Skin epidermis (tissue), 12 donors: ENCODE results near the gene WDR7.

Experiments used
- H3K27ac ChIP-seq, 21 experiments: fragments of 200-600 bp; sonication (generic) in 11 of 21; one replicate each; pipeline ENCODE4 v1.5.0; 2020; ENCODE audit warnings: mild to moderate bottlenecking in 3 of 21, inconsistent platforms in 2 of 21, moderate library complexity in 2 of 21
- H3K4me3 ChIP-seq, 7 experiments: fragments of 200-600 bp; sonication (generic) in 2 of 7; one replicate each; pipeline ENCODE4 v1.5.0; 2020; ENCODE audit warnings: inconsistent platforms in 2 of 7, mild to moderate bottlenecking in 2 of 7, moderate library complexity in 1 of 7

WDR7 gene

GRCh38 chr18:57008001-57008686 is 357.0 kb downstream of the WDR7 start:
- no peak overlapping the region for H3K4me3 ChIP-seq

GRCh38 chr18:57009844-57010243 is 358.7 kb downstream of the WDR7 start:
- H3K4me3 ChIP-seq, result no peak overlapping the region
- H3K27ac ChIP-seq, result no peak overlapping the region

More at GRCh38 chr18:57008001-57008686, 357.0 kb downstream of the WDR7 start:
- H3K27ac ChIP-seq, result no peak overlapping the region

DNA sequence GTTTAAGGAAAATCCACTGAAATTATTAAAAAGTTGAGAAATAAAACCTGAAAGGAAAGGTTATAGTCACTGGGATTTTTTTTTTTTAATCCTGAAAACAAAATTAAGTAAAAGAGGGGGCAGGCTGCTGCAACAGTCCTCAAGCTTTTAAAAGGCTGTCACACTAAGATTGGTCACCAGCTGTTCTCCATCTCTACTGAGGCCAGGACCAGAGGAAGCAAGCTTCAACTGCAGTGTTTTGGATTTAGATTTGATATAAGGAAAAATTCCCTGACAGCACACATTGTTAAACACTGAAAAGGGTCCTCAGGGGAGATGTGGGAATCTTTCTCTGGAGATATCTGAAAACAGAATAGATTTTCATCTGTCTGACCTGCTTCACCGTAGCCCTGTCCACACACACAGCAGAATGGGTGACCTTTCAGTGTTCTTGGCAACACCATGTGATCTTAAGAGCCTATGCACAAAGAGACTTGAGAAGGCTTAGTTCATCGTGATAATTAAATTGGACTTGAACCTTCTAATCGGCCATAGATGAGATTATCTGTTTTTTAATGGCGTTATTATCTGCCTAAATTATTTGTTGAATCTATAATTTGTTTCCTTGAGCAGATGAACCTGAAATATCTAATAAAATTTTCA is 363.7 kb downstream of the WDR7 start:
- no peak overlapping the region for H3K27ac ChIP-seq
- no peak overlapping the region for H3K4me3 ChIP-seq

- H3K4me3 ChIP-seq, result no peak overlapping the region
Observed at GRCh38 chr18:57015451-57015850, 364.3 kb downstream of the WDR7 start.

DNA sequence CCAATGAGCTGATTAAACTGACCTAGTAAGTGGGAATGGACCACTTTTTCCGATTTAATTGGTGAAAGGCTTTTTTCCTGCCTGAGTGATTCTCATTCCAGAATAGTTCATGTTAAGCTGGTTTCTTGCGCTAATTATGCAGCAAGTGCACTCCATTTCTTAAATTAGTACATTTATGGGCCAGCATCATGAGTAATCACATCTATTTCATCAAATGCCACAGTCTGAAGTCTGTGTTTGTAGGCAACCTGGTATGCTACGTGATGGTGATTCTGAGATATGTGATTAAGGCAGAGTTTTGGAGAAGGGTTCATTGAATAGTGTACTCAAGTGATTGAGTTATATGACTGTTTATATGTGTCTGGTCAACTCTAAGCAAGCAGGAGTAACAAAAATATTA is 367.7 kb downstream of the WDR7 start:
- H3K4me3 ChIP-seq, result no peak overlapping the region
- no peak overlapping the region for H3K27ac ChIP-seq

More at GRCh38 chr18:57015451-57015850, 364.3 kb downstream of the WDR7 start:
- no peak overlapping the region for H3K27ac ChIP-seq

DNA sequence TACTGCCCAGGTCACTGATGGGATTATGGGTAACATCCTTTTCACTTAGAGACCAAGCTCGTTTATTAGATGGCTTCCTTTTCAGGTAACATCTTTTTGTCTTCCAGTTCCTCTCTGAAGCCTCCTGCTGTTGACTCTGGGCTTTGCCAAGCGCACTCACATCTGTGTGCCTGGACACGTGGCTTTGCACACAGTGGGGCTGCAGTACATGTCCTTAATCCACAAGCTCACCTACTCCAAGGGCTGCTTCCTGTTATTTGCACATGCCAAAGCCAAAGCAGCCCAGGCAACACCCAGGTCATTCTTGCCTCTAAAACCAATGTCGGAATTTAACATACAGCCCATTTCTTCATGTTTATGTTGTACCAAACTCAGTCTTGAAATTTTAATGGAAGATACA is 371.6 kb downstream of the WDR7 start:
- Histone ChIP-seq H3K27ac (no peak overlapping the region), H3K4me3 (no peak overlapping the region)

GRCh38 chr18:57023275-57023882 is 372.2 kb downstream of the WDR7 start:
- Histone ChIP-seq H3K27ac (no peak overlapping the region), H3K4me3 (no peak overlapping the region)

DNA sequence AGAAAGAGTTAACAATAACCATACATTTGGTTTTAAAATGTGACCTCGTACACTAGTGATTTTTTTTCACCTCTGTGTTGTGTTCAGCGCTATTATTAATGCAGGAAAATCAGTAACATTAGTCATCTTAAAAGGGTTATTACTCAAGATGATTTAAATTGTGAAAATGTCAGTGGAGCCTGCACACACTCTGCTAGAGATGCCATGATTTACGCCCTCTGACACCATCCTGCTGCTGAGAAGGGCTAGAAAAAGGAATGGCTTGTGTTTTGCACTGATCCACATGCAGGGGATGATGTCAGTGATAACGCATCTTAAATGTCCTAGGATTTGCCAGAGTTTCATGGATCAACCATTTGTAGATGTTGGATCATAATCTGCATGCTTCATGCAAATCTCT is 374.4 kb downstream of the WDR7 start:
- H3K27ac ChIP-seq, result no peak overlapping the region
- no peak overlapping the region for H3K4me3 ChIP-seq

- Histone ChIP-seq H3K27ac (no peak overlapping the region), H3K4me3 (no peak overlapping the region)
Observed at GRCh38 chr18:57026316-57026715, 375.2 kb downstream of the WDR7 start.

- no peak overlapping the region for H3K27ac ChIP-seq
- H3K4me3 ChIP-seq, result no peak overlapping the region
Observed at GRCh38 chr18:57027190-57027708, 376.1 kb downstream of the WDR7 start.

DNA sequence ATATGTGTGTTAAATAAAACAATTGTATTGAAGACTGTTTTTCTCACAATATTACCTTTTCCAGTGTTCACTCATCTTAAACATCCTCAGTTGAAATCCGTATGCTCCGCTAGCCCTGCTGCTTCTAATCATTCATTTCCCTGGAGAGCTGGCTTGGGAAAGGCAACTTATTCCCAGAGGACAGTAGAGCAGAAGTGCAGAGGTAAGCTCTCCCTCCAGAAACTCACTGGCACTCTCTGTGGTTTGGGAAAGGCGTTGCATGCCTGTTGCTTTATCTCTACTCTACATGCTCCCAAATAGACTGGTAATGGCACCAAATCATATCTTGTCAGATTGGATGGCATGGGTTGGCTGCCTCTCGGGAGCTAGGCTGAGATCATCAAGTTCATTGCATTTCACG is 378.6 kb downstream of the WDR7 start:
- Histone ChIP-seq H3K27ac (no peak overlapping the region), H3K4me3 (no peak overlapping the region)

DNA sequence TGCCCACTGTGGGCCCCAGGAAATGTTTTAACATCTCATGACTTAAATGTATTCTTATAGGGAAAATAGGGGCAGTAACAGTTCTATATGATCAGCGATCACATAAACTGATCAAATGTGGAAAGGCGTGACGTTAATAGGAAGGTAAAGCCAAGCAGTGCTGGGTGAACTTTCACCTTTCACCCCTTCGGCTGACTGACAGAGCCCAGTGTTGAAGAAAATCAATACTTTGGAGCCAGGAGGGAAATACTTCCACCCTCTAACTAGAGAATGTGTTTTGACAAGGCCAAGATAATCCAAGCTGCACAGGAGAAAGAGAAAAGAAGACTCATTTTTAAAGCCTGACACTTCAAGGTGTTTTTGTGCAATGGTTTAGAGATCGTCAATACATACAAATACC is 379.3 kb downstream of the WDR7 start:
- H3K27ac ChIP-seq, result no peak overlapping the region
- H3K4me3 ChIP-seq, result no peak overlapping the region

- Histone ChIP-seq H3K4me3 (no peak overlapping the region), H3K27ac (no peak overlapping the region)
Observed at GRCh38 chr18:57035590-57035989, 384.4 kb downstream of the WDR7 start.

- no peak overlapping the region for H3K4me3 ChIP-seq
- no peak overlapping the region for H3K27ac ChIP-seq
Observed at GRCh38 chr18:57038395-57038794, 387.2 kb downstream of the WDR7 start.

GRCh38 chr18:57040175-57040574 is 389.0 kb downstream of the WDR7 start:
- Histone ChIP-seq H3K27ac (no peak overlapping the region), H3K4me3 (no peak overlapping the region)

GRCh38 chr18:57043241-57043640 is 392.1 kb downstream of the WDR7 start:
- Histone ChIP-seq H3K4me3 (no peak overlapping the region), H3K27ac (no peak overlapping the region)

- no peak overlapping the region for H3K4me3 ChIP-seq
- H3K27ac ChIP-seq, result no peak overlapping the region
Observed at GRCh38 chr18:57048351-57048750, 397.2 kb downstream of the WDR7 start.

DNA sequence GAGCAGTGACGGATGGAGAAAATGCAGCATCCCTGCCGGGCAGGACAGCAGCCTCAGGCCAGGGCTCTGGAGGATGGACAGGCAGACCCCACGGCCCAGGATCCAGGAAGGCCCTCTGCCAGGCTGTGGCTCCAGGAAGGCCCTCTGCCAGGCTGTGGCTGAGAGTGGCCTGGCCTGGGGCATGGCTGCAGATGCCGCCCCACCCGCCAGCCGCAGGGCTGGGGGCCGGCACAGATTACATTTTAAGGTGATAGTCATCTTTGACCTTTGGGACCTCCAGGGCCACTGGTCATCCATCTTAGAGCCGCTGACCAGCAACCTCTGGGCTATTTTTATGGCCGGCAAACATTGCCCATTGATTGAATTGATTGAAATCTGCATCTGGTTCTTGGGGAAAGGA is 397.7 kb downstream of the WDR7 start:
- no peak overlapping the region for H3K27ac ChIP-seq
- no peak overlapping the region for H3K4me3 ChIP-seq

DNA sequence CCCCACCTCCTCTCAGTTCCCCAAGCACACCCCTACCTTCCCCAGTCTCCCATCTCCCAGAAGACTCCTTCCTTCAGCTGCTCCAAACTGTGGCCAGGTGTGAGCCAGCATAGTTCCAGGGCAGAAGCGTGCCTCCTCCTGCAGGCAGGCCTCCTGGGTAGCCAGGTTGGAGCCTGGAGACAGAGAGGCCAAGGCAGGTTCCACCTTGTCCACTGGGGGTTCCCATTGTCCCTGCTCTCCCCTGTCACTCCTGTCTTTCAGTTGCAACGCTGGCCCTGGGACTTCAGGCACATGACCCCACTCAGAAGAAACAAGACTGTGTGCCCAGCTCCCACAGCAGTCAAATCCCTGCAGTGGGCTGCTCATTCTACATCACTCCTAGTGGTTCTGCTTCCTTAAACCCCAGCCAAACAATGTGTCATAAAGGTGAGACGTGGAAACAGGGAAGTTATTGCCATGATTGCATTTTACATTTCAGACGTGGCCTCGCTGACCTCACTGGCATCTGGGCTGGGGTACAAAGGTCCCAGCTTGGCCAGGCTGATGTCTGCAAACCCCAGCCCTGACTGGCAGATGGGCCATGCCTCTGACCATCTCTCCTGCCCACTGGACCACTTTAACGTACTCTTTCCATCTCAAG is 399.3 kb downstream of the WDR7 start:
- H3K4me3 ChIP-seq, result no peak overlapping the region
- no peak overlapping the region for H3K27ac ChIP-seq

DNA sequence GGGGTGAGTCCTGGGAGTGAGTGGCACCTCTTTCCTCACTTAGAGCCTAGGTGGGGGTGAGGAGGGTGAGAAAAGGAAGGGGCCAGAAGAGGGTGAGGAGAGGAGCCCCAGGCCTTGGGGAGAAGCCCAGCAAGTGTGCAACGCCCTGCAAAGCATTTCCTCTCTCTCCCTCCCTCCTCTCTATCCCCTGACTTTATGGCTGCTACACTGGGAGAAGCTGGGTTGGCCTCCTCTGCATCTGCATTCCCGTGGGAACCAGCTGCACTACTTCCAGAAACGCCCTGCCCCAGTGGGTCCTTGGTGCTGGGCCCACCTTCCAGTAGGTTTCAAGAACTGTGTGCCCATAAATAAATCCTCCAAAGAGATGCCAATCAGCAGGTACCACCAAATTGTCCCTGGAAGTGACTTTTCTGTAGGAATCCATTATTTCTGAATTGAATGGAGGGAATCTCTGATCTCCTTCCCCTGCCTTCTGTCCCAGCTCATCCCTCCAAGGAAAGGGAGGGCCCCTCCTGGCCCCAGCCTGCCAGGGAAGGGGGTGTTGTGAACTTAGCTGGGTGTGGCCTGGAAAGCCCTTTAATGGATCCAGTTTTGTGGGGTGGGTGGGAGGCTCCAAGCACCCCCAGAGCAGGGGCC is 400.0 kb downstream of the WDR7 start:
- no peak overlapping the region for H3K27ac ChIP-seq

More for the DNA sequence above, 400.0 kb downstream of the WDR7 start:
- H3K4me3 ChIP-seq, result no peak overlapping the region
